Amygdala (tissue), 56 donors: ENCODE data around the gene SLC25A14.

Source experiments
- DNase-seq, 56 donors: peaks; one replicate each; lab custom pipeline; 2025; lab: John Stamatoyannopoulos, UW

SLC25A14 gene

GRCh38 chrX:130376077-130376476 lies 36.4 kb downstream of the SLC25A14 start:
- no peak for DNase-seq

- peak in 10 of 56 donors; percentile 0 to 14 (median 0) for DNase-seq
Measured at GRCh38 chrX:130378024-130378669, 38.4 kb downstream of the SLC25A14 start.

- no peak for DNase-seq
Measured at GRCh38 chrX:130385520-130385919, 45.8 kb downstream of the SLC25A14 start, which contains the start of gene GPR119. Gene GPR119, minus strand, starts transcription at chrX:130385674. Its CDS starts 227 bp downstream, at chrX:130385447.

- no peak for DNase-seq
Measured at GRCh38 chrX:130386408-130386808, 46.7 kb downstream of the SLC25A14 start.

GRCh38 chrX:130393451-130394074 lies 53.8 kb downstream of the SLC25A14 start:
- DNase-seq, result peak in 51 of 56 donors; percentile 0 to 73 (median 15)

- DNase-seq, result no peak
Measured at GRCh38 chrX:130395341-130395740, 55.6 kb downstream of the SLC25A14 start.

GRCh38 chrX:130401415-130402207 lies 61.9 kb downstream of the SLC25A14 start, which contains the start of gene RBMX2:
Gene RBMX2, plus strand, starts transcription at chrX:130401987. Its CDS starts 46 bp downstream, at chrX:130402033.
- peak in 55 of 56 donors; percentile 1 to 84 (median 40) for DNase-seq

- no peak for DNase-seq
Measured at GRCh38 chrX:130402208-130402684, 62.5 kb downstream of the SLC25A14 start.

GRCh38 chrX:130413415-130413814 lies 73.7 kb downstream of the SLC25A14 start:
- DNase-seq, result no peak

- no peak for DNase-seq
Measured at GRCh38 chrX:130414800-130415199, 75.1 kb downstream of the SLC25A14 start.

GRCh38 chrX:130415201-130415600 lies 75.5 kb downstream of the SLC25A14 start:
- no peak for DNase-seq

GRCh38 chrX:130416785-130417184 lies 77.1 kb downstream of the SLC25A14 start:
- DNase-seq, result no peak

- DNase-seq, result no peak
Measured at GRCh38 chrX:130418066-130418465, 78.3 kb downstream of the SLC25A14 start.

GRCh38 chrX:130418740-130419139 lies 79.0 kb downstream of the SLC25A14 start:
- DNase-seq, result no peak

GRCh38 chrX:130419263-130419662 lies 79.5 kb downstream of the SLC25A14 start:
- DNase-seq, result no peak
